CD4-positive, CD25-positive, alpha-beta regulatory T cell (primary cell): ENCODE data around the gene CPLANE2. TPM values are rescaled to one million over a fixed set of nuclear protein-coding genes. Genes with fewer than 3 reads are reported as not detected.
"Not testable (repeated sequence)": the region's sequence is repeated elsewhere in the genome, so short reads cannot be mapped to it uniquely, and the experiment has no call there.

Source experiments
- ATAC-seq, 2 donors: fragments of 150-1000 bp; cut with Tn5 transposase; one replicate each; pipeline ENCODE4 v1.10.0; 2021; ENCODE audit warnings: low read depth in 2 of 2, moderate number of reproducible peaks in 2 of 2, moderate library complexity in 1 of 2
- DNase-seq, 3 donors: peaks; one replicate each; pipeline versions ENCODE4 v3.0.0 to v3.0.0-alpha.2; 2012 to 2022; ENCODE audit warnings: mixed read lengths in 1 of 3
- H3K27ac ChIP-seq: one replicate; pipeline ENCODE4 v1.7.0; 2013; ENCODE audit warnings: mild to moderate bottlenecking, low read length; ENCODE audit not compliant: insufficient read depth, poor library complexity, severe bottlenecking
- H3K27me3 ChIP-seq: one replicate; pipeline ENCODE4 v1.7.0; 2013; ENCODE audit warnings: low read length; ENCODE audit not compliant: control insufficient read depth, insufficient read depth
- H3K36me3 ChIP-seq: one replicate; pipeline ENCODE4 v1.7.0; 2013; ENCODE audit warnings: mild to moderate bottlenecking, low read length, moderate library complexity; ENCODE audit not compliant: control insufficient read depth, insufficient read depth
- H3K4me1 ChIP-seq: 2 replicates; pipeline ENCODE4 v1.7.0; 2013; ENCODE audit warnings: mild to moderate bottlenecking, low read length; ENCODE audit not compliant: insufficient read depth, control insufficient read depth, poor library complexity, severe bottlenecking
- H3K4me3 ChIP-seq: one replicate; pipeline ENCODE4 v1.7.0; 2013; ENCODE audit warnings: low read depth, mild to moderate bottlenecking, low read length, moderate library complexity
- H3K9me3 ChIP-seq, 2 experiments: 1 replicate in 1 of 2; 2 replicates in 1 of 2; pipeline ENCODE4 v1.7.0; 2013; ENCODE audit warnings: low read length in 2 of 2, mild to moderate bottlenecking in 1 of 2, moderate library complexity in 1 of 2; ENCODE audit not compliant: control insufficient read depth in 2 of 2
- H3K27ac Mint-ChIP-seq, 3 donors: one replicate each; pipeline ENCODE4 v1.8.0; 2020 to 2022; ENCODE audit warnings: mild to moderate bottlenecking in 3 of 3, mixed read lengths in 3 of 3, moderate library complexity in 2 of 3
- H3K27me3 Mint-ChIP-seq: one replicate; pipeline ENCODE4 v1.8.0; 2022; ENCODE audit warnings: mild to moderate bottlenecking, mixed read lengths
- H3K36me3 Mint-ChIP-seq: one replicate; pipeline ENCODE4 v1.8.0; 2020; ENCODE audit warnings: mixed read lengths
- H3K4me1 Mint-ChIP-seq, 4 donors: one replicate each; pipeline ENCODE4 v1.8.0; 2020 to 2022; ENCODE audit warnings: mixed read lengths in 4 of 4, mild to moderate bottlenecking in 1 of 4
- H3K4me3 Mint-ChIP-seq, 4 donors: one replicate each; pipeline ENCODE4 v1.8.0; 2020 to 2022; ENCODE audit warnings: mild to moderate bottlenecking in 4 of 4, mixed read lengths in 4 of 4, moderate library complexity in 3 of 4
- H3K9me3 Mint-ChIP-seq, 7 donors: one replicate each; pipeline ENCODE4 v1.8.0; 2020 to 2022; ENCODE audit warnings: mixed read lengths in 7 of 7, mild to moderate bottlenecking in 3 of 7, moderate library complexity in 2 of 7
- polyA plus RNA-seq, 4 donors: library from polyadenylated mRNA; unstranded; fragments of 300-500 nt; fragmentation: Illumina TruSeq; gene quantifications; one replicate each; pipeline ENCODE4 v1.2.3, GENCODE V29; 2021
- total RNA-seq: library from RNA; stranded (reverse); gene quantifications from one replicate; pipeline ENCODE4 v1.2.3, GENCODE V29; 2022

Gene CPLANE2
- total and polyA plus RNA-seq, 5 donors from 2014 or later: 1.2 to 7.5 (median 1.5) TPM

DNA sequence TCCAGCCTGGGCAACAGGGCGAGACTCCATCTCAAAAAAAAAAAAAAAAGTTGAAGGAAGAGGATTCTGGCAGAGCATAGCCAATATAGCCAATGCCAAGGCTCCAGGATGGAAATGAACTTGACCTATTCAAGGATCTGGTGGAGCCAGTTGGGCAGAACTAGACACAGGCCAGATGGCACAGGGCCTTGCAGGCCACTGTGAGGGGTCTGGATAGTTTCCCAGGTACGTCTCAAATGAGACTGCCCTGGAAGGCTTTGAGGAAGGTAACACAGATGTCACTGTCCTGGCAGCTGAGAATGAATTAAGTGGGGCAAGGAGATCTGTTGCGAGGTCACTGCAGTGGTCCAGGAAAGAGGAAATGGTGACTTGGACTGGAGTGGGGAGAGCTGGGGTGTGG lies 12.5 kb downstream of the CPLANE2 start:
- no peak overlapping the region for H3K27ac ChIP-seq
- Mint-ChIP-seq H3K27ac (no peak overlapping the region), H3K4me1 (peaks cover 0 to 22% (median 4%) of the 10 kb centered on the region in 4 donors), H3K36me3 (peaks cover 4% of the 10 kb centered on the region), H3K9me3 (peaks cover 0 to 4% (median 0%) of the 10 kb centered on the region in 7 donors), H3K27me3 (peaks cover 35% of the 10 kb centered on the region), H3K4me3 (peak overlapping the region in 1 of 4 donors; percentile 38)
- H3K9me3 ChIP-seq: no peaks in the 10 kb centered on the region
- no peaks in the 10 kb centered on the region for H3K4me1 ChIP-seq
- H3K4me3 ChIP-seq: no peak overlapping the region
- DNase-seq (no peak), ATAC-seq (no peak)
- H3K27me3 ChIP-seq: no peaks in the 10 kb centered on the region
- no peaks in the 10 kb centered on the region for H3K36me3 ChIP-seq

DNA sequence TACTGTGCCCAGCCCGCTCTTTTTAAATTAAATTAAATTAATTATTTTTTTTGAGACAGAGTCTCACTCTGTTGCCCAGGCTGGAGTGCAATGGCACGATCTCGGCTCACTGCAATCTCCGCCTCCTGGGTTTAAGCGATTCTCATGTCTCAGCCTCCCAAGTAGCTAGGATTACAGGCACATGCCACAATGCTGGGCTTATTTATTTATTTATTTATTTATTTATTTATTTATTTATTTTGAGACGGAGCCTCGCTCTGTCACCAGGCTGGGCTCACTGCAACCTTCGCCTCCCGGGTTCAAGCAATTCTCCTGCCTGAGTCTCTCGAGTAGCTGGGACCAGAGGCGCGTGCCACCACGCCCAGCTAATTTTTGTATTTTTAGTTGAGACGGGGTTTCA lies 14.3 kb downstream of the CPLANE2 start:
- not testable (repeated sequence) for H3K4me3 ChIP-seq, H3K27ac ChIP-seq, DNase-seq, H3K36me3 Mint-ChIP-seq, H3K9me3 Mint-ChIP-seq, H3K4me3 Mint-ChIP-seq, H3K27me3 ChIP-seq, H3K9me3 ChIP-seq, ATAC-seq, H3K36me3 ChIP-seq, H3K4me1 ChIP-seq, H3K27ac Mint-ChIP-seq
- peaks cover 22% of the 10 kb centered on the region for H3K27me3 Mint-ChIP-seq
- peaks cover 0 to 21% (median 2%) of the 10 kb centered on the region in 4 donors for H3K4me1 Mint-ChIP-seq

DNA sequence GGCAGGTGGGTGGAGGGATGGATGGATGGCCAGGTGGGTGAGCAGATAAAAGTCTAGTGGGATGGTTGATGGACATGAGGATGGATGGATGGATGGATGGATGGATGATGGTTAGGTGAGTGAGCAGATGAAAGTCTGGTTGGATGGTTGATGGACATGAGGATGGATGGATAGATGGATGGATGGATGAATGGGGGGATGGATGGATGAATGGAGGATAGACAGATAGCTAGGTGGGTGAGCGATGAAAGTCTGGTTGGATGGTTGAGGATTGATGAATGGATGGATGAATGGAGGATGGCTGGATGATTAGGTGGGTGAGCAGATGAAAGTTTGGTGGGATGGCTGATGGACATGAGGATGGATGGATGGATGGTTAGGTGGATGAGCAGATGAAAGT lies 15.5 kb downstream of the CPLANE2 start:
- Histone ChIP-seq H3K27me3 (no peaks in the 10 kb centered on the region), H3K9me3 (no peaks in the 10 kb centered on the region), H3K27ac (no peak overlapping the region), H3K4me3 (no peak overlapping the region), H3K4me1 (peaks cover 13% of the 10 kb centered on the region), H3K36me3 (no peaks in the 10 kb centered on the region)
- DNase-seq (no peak), ATAC-seq (no peak)
- Mint-ChIP-seq H3K9me3 (peaks cover 0 to 4% (median 0%) of the 10 kb centered on the region in 7 donors), H3K4me3 (no peak overlapping the region), H3K27ac (peak overlapping the region in 2 of 3 donors; percentile 30 to 55), H3K4me1 (peaks cover 0 to 24% (median 6%) of the 10 kb centered on the region in 4 donors), H3K36me3 (peaks cover 4% of the 10 kb centered on the region), H3K27me3 (peaks cover 13% of the 10 kb centered on the region)

DNA sequence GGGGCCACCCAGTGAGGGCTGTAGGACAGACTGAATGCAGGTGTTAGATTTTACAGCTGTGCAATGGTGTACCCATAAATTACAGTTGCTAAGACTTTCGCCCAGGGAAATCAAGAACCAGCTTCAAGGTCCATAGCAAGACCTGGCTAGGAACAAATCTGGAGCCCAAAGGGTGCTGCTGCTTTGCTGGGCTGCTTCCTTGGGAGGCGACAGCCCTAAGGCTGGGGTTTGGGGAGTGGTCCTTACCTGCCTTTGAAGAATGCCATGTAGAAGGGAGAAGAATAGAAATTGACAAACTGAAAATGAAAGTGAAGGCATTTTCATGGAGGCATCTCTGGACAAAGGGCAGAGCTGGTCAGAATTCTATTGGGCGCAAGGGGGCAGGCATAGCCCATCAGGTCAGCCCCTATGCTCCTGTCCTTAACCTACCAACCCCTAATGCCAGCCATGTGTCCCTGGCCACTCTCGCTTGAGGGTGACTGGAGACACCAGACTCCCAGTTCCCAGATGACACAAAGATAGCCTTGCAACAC lies 16.9 kb downstream of the CPLANE2 start:
- ATAC-seq (no peak), DNase-seq (no peak)
- Histone ChIP-seq H3K9me3 (no peaks in the 10 kb centered on the region), H3K27ac (no peak overlapping the region), H3K4me3 (no peak overlapping the region), H3K27me3 (no peaks in the 10 kb centered on the region), H3K36me3 (no peaks in the 10 kb centered on the region), H3K4me1 (peaks cover 21% of the 10 kb centered on the region)
- Mint-ChIP-seq H3K4me3 (peak overlapping the region in 1 of 4 donors; percentile 82), H3K27ac (peak overlapping the region in 1 of 3 donors; percentile 12), H3K36me3 (peaks cover 4% of the 10 kb centered on the region), H3K9me3 (peaks cover 0 to 3% (median 0%) of the 10 kb centered on the region in 7 donors), H3K27me3 (peaks cover 4% of the 10 kb centered on the region), H3K4me1 (peaks cover 0 to 32% (median 10%) of the 10 kb centered on the region in 4 donors)

DNA sequence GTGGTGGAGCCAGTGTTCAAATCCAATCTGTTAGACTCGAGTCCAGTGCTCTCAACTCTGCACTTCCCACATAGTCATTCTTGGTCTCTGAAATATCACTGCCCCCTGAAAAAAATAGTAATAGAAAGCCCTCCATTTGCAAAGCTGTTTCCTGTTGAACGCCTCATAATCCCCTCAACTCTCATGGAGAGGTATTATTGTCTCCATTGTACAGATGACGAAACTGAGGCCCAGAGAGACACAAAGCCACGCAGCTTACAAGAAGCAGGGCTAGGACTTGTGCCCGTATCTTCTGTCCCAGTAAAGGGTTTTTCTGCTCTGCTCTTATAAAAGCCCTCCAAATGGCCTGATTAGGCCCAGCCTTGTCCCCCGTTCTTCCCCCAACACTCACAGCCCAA lies 18.3 kb downstream of the CPLANE2 start:
- Mint-ChIP-seq H3K9me3 (no peaks in the 10 kb centered on the region), H3K27me3 (no peaks in the 10 kb centered on the region), H3K36me3 (no peaks in the 10 kb centered on the region), H3K27ac (peak overlapping the region in 2 of 3 donors; percentile 30 to 59), H3K4me1 (peaks cover 0 to 32% (median 10%) of the 10 kb centered on the region in 4 donors), H3K4me3 (peak overlapping the region; percentile 5 to 82 (median 54))
- Histone ChIP-seq H3K27me3 (no peaks in the 10 kb centered on the region), H3K4me1 (peaks cover 21% of the 10 kb centered on the region), H3K4me3 (no peak overlapping the region), H3K27ac (no peak overlapping the region), H3K9me3 (no peaks in the 10 kb centered on the region), H3K36me3 (no peaks in the 10 kb centered on the region)
- DNase-seq (no peak), ATAC-seq (no peak)

DNA sequence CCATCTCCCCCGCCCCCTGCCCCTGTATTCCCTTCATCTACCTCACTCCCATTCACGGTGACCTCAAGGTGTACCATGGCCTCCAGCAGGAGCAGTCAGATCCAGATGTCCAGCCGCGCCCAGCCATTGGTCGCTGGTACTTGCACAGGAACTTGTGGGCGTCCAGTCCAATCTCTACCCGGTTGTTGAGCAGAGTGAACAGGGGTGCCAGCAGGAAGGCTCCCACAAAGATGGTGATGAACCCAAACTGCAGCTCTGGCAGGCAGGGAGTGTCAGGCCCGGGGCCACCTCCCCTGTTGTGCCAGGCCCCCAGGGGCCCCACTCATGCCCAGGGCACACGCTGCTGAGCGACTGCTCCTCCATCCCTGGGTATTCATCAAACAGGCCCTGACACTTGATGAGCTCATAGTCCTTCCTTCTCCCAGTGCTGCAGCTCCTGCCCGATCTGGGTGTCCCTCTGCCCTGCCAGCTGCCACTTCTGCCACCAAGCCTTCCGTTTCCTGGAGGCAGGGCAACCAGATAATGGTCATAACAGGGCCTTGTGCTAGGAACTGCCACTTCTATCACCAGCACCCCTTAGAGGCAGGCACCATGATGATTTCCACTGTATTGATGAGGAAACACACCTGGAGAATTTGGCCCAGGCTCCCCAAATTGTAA lies 18.8 kb downstream of the CPLANE2 start:
- peaks cover 21% of the 10 kb centered on the region for H3K4me1 ChIP-seq
- no peaks in the 10 kb centered on the region for H3K36me3 ChIP-seq
- DNase-seq: no peak
- H3K27me3 ChIP-seq: no peaks in the 10 kb centered on the region
- no peak overlapping the region for H3K4me3 ChIP-seq
- no peaks in the 10 kb centered on the region for H3K36me3 Mint-ChIP-seq
- H3K27me3 Mint-ChIP-seq: peaks cover 2% of the 10 kb centered on the region
- H3K4me3 Mint-ChIP-seq: peak overlapping the region; percentile 57 to 94 (median 85)
- peak overlapping the region in 2 of 3 donors; percentile 30 to 91 for H3K27ac Mint-ChIP-seq
- H3K9me3 ChIP-seq: no peaks in the 10 kb centered on the region
- H3K9me3 Mint-ChIP-seq: no peaks in the 10 kb centered on the region
- ATAC-seq: no peak
- peaks cover 0 to 32% (median 10%) of the 10 kb centered on the region in 4 donors for H3K4me1 Mint-ChIP-seq
- H3K27ac ChIP-seq: peak overlapping the region; percentile 33

DNA sequence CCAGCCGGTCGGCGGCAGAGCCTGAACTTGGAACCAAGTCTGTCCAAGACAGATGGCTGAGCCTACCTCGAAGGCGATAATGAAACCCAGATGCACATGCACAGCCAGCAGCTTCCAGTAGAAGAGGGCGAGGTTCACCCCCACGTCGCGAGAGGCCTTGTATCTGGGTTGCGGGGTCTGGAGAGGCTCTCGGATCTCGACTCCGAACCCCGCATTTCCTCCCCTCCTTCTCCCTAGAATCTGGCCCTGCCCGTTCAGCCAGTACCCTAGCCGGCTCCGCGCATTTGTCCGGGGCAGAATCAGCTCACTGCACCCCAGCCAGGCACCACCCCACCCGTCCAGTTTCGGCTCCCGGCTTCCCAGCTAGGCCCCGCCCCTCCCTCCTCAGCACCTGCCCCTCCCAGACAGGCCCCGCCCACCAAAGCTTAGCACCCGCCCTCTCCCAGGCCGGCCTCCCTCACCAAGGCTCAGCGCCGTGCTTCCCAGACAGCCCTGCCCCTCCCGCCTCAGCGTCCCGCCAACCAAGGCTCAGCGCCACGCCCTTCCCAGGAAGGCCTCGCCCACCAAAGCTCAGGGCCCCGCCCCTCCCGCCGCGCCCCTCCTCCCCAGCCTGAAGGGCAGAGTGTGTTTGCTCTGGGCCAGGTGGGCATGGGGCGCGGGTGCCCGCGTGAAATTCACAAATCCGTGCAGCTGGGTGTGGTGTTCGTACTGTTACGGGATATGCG lies 19.8 kb downstream of the CPLANE2 start:
- Histone ChIP-seq H3K27me3 (no peaks in the 10 kb centered on the region), H3K36me3 (no peaks in the 10 kb centered on the region), H3K9me3 (no peaks in the 10 kb centered on the region), H3K27ac (peak overlapping the region; percentile 33), H3K4me1 (peaks cover 21% of the 10 kb centered on the region), H3K4me3 (peak overlapping the region; percentile 92)
- H3K27ac Mint-ChIP-seq: peak overlapping the region; percentile 84 to 91 (median 87)
- H3K4me1 Mint-ChIP-seq: peaks cover 0 to 32% (median 10%) of the 10 kb centered on the region in 4 donors
- no peaks in the 10 kb centered on the region for H3K9me3 Mint-ChIP-seq
- peaks cover 6% of the 10 kb centered on the region for H3K27me3 Mint-ChIP-seq
- ATAC-seq (peak; percentile 95 to 96), DNase-seq (peak; percentile 85 to 95 (median 92))
- no peaks in the 10 kb centered on the region for H3K36me3 Mint-ChIP-seq
- peak overlapping the region; percentile 60 to 94 (median 89) for H3K4me3 Mint-ChIP-seq
